ENCODE data around the gene ATAD3B.
"Not testable (repeated sequence)": the region's sequence is repeated elsewhere in the genome, so short reads cannot be mapped to it uniquely, and the experiment has no call there.

The ATAD3B gene

GRCh38 chr1:1519805-1520505, 48.4 kb downstream of the ATAD3B start:
- not testable (repeated sequence) for H3K9ac ChIP-seq (ENCODE audit: low read length); H3K4me2 ChIP-seq (ENCODE audit: low read length); H2AFZ ChIP-seq (ENCODE audit: low read depth, low read length); H4K20me1 ChIP-seq (ENCODE audit: insufficient read depth, low read length); H3K4me3 ChIP-seq (ENCODE audit: low read length); H3K9me3 ChIP-seq (ENCODE audit: insufficient read depth, low read length); H3K27me3 ChIP-seq (ENCODE audit: low read depth, low read length); H3K36me3 ChIP-seq (replicated peaks; ENCODE audit: low read depth, low read length); H3K27ac ChIP-seq (ENCODE audit: low read length); H3K4me1 ChIP-seq (ENCODE audit: low read length); H3K79me2 ChIP-seq (ENCODE audit: low read length)

GRCh38 chr1:1521331-1521730, 49.8 kb downstream of the ATAD3B start:
- TF ChIP-seq EZH2phosphoT487 (IDR thresholded peaks at IDR 0.05; ENCODE audit: low read depth), result no peak
- TF ChIP-seq CTCF (IDR thresholded peaks at IDR 0.05; ENCODE audit: low read depth, low read length), result no peak
- no peaks in the 10 kb centered on the region for H4K20me1 ChIP-seq (ENCODE audit: insufficient read depth, low read length)
- H3K4me1 ChIP-seq (ENCODE audit: low read length), result no peaks in the 10 kb centered on the region
- H3K9me3 ChIP-seq (ENCODE audit: insufficient read depth, low read length), result no peaks in the 10 kb centered on the region
- H3K36me3 ChIP-seq (replicated peaks; ENCODE audit: low read depth, low read length), result peaks cover 4% of the 10 kb centered on the region
- H3K27ac ChIP-seq (ENCODE audit: low read length), result no peak overlapping the region
- H3K9ac ChIP-seq (ENCODE audit: low read length), result no peak overlapping the region
- H2AFZ ChIP-seq (ENCODE audit: low read depth, low read length), result no peak overlapping the region
- no peak overlapping the region for H3K4me3 ChIP-seq (ENCODE audit: low read length)
- H3K79me2 ChIP-seq (ENCODE audit: low read length), result no peaks in the 10 kb centered on the region
- no peak overlapping the region for H3K4me2 ChIP-seq (ENCODE audit: low read length)
- no peaks in the 10 kb centered on the region for H3K27me3 ChIP-seq (ENCODE audit: low read depth, low read length)

- not testable (repeated sequence) for H3K27ac ChIP-seq (ENCODE audit: low read length); H4K20me1 ChIP-seq (ENCODE audit: insufficient read depth, low read length); H3K9ac ChIP-seq (ENCODE audit: low read length); H3K4me2 ChIP-seq (ENCODE audit: low read length); H3K79me2 ChIP-seq (ENCODE audit: low read length); H3K36me3 ChIP-seq (replicated peaks; ENCODE audit: low read depth, low read length); H3K4me1 ChIP-seq (ENCODE audit: low read length); H3K4me3 ChIP-seq (ENCODE audit: low read length); H2AFZ ChIP-seq (ENCODE audit: low read depth, low read length); H3K27me3 ChIP-seq (ENCODE audit: low read depth, low read length); H3K9me3 ChIP-seq (ENCODE audit: insufficient read depth, low read length)
Measured at GRCh38 chr1:1522536-1522935, 51.0 kb downstream of the ATAD3B start.

GRCh38 chr1:1523226-1523625, 51.7 kb downstream of the ATAD3B start:
- not testable (repeated sequence) for H3K36me3 ChIP-seq (replicated peaks; ENCODE audit: low read depth, low read length); H3K27ac ChIP-seq (ENCODE audit: low read length); H4K20me1 ChIP-seq (ENCODE audit: insufficient read depth, low read length); H3K79me2 ChIP-seq (ENCODE audit: low read length); H3K9me3 ChIP-seq (ENCODE audit: insufficient read depth, low read length); H3K4me3 ChIP-seq (ENCODE audit: low read length); H3K4me2 ChIP-seq (ENCODE audit: low read length); H3K9ac ChIP-seq (ENCODE audit: low read length); H3K27me3 ChIP-seq (ENCODE audit: low read depth, low read length); H3K4me1 ChIP-seq (ENCODE audit: low read length); H2AFZ ChIP-seq (ENCODE audit: low read depth, low read length)

GRCh38 chr1:1523651-1524050, 52.1 kb downstream of the ATAD3B start:
- not testable (repeated sequence) for H2AFZ ChIP-seq (ENCODE audit: low read depth, low read length); H4K20me1 ChIP-seq (ENCODE audit: insufficient read depth, low read length); H3K9ac ChIP-seq (ENCODE audit: low read length); H3K4me1 ChIP-seq (ENCODE audit: low read length); H3K79me2 ChIP-seq (ENCODE audit: low read length); H3K4me2 ChIP-seq (ENCODE audit: low read length); H3K27ac ChIP-seq (ENCODE audit: low read length); H3K36me3 ChIP-seq (replicated peaks; ENCODE audit: low read depth, low read length); H3K4me3 ChIP-seq (ENCODE audit: low read length); H3K9me3 ChIP-seq (ENCODE audit: insufficient read depth, low read length); H3K27me3 ChIP-seq (ENCODE audit: low read depth, low read length)

GRCh38 chr1:1524750-1525383, 53.3 kb downstream of the ATAD3B start:
- not testable (repeated sequence) for H3K36me3 ChIP-seq (replicated peaks; ENCODE audit: low read depth, low read length); H3K27ac ChIP-seq (ENCODE audit: low read length); H3K27me3 ChIP-seq (ENCODE audit: low read depth, low read length); H3K4me3 ChIP-seq (ENCODE audit: low read length); H3K79me2 ChIP-seq (ENCODE audit: low read length); H3K9me3 ChIP-seq (ENCODE audit: insufficient read depth, low read length); H3K9ac ChIP-seq (ENCODE audit: low read length); H2AFZ ChIP-seq (ENCODE audit: low read depth, low read length); H4K20me1 ChIP-seq (ENCODE audit: insufficient read depth, low read length); H3K4me1 ChIP-seq (ENCODE audit: low read length); H3K4me2 ChIP-seq (ENCODE audit: low read length)

- H3K9ac ChIP-seq (ENCODE audit: low read length); H3K4me2 ChIP-seq (ENCODE audit: low read length); H3K4me1 ChIP-seq (ENCODE audit: low read length); H3K4me3 ChIP-seq (ENCODE audit: low read length); H3K27me3 ChIP-seq (ENCODE audit: low read depth, low read length); H3K9me3 ChIP-seq (ENCODE audit: insufficient read depth, low read length); H3K79me2 ChIP-seq (ENCODE audit: low read length); H3K27ac ChIP-seq (ENCODE audit: low read length); H4K20me1 ChIP-seq (ENCODE audit: insufficient read depth, low read length); H2AFZ ChIP-seq (ENCODE audit: low read depth, low read length): not testable (repeated sequence)
- H3K36me3 ChIP-seq (replicated peaks; ENCODE audit: low read depth, low read length), result peaks cover 11% of the 10 kb centered on the region
Measured at GRCh38 chr1:1526476-1526875, 54.9 kb downstream of the ATAD3B start.
